Tibial nerve (tissue), 4 donors: Measurements from ENCODE around the gene DDA1. TPM values are rescaled to one million over a fixed set of nuclear protein-coding genes. Genes with fewer than 3 reads are reported as not detected.
A peak's percentile ranks its signal among the peaks of the same experiment; 100 is the strongest.

Source experiments
- DNase-seq, 2 donors: peaks; one replicate each; pipeline ENCODE4 v3.0.0-alpha.2; 2019; ENCODE audit warnings: low spot score in 2 of 2
- H3K27ac ChIP-seq, 4 donors: fragments of 200-600 bp; sonication (generic) in 3 of 4; one replicate each; pipeline ENCODE4 v1.5.1; 2017 to 2019; ENCODE audit warnings: mild to moderate bottlenecking in 1 of 4
- H3K27me3 ChIP-seq, 2 donors: fragments of 200-600 bp; sonication (generic) in 1 of 2; one replicate each; pipeline versions ENCODE4 v1.5.1 to v1.6.0; 2017 to 2019
- H3K36me3 ChIP-seq, 3 donors: fragments of 200-600 bp; sonication (generic); one replicate each; pipeline ENCODE4 v1.5.1; 2018 to 2019
- H3K4me1 ChIP-seq, 4 donors: fragments of 200-600 bp; sonication (generic) in 3 of 4; one replicate each; pipeline ENCODE4 v1.5.1; 2017 to 2019
- H3K4me3 ChIP-seq, 4 donors: fragments of 200-600 bp; sonication (generic) in 3 of 4; one replicate each; pipeline ENCODE4 v1.5.1; 2017 to 2019; ENCODE audit warnings: mild to moderate bottlenecking in 1 of 4, moderate library complexity in 1 of 4
- H3K9me3 ChIP-seq, 4 donors: fragments of 200-600 bp; sonication (generic) in 3 of 4; one replicate each; pipeline ENCODE4 v1.5.1; 2017 to 2019
- CTCF ChIP-seq, 5 experiments: fragments of 200-600 bp in 3 of 5; fragments of 450-650 bp in 2 of 5; sonication (generic) in 3 of 5; IDR thresholded peaks; one replicate each; pipeline ENCODE4 v1.5.1; 2016 to 2019; ENCODE audit warnings: antibody characterized with exemption in 5 of 5, mild to moderate bottlenecking in 3 of 5, moderate library complexity in 2 of 5
- EP300 ChIP-seq, 2 donors: sonication (generic); formaldehyde crosslinking; IDR thresholded peaks; one replicate each; pipeline ENCODE4 v1.6.1; 2017; ENCODE audit warnings: antibody characterized with exemption in 2 of 2, mild to moderate bottlenecking in 1 of 2
- POLR2A ChIP-seq, 2 donors: fragments of 450-650 bp; IDR thresholded peaks; one replicate each; pipeline ENCODE4 v1.6.1; 2017; ENCODE audit warnings: antibody characterized with exemption in 2 of 2, mild to moderate bottlenecking in 2 of 2, moderate library complexity in 2 of 2
- WGBS, 2 donors: methylation state at CpG; one replicate each; pipeline ENCODE4 v1.1.5; 2018; 5-methylcytosine and 5-hydroxymethylcytosine counted together
- total RNA-seq, 4 donors: library from RNA; depleted of rRNA; stranded (reverse); fragments of >200 nt; gene quantifications; one replicate each; pipeline ENCODE4 v1.1.0, GENCODE V29; 2016

DDA1 gene
- total RNA-seq, 4 donors from 2014 or later: 5.7 to 14.7 (median 7.8) TPM

GRCh38 chr19:17347361-17347760, 38.0 kb downstream of the DDA1 start:
- Histone ChIP-seq H3K4me3 (no peak overlapping the region), H3K27me3 (peaks cover 0 to 17% of the 10 kb centered on the region in 2 donors), H3K4me1 (peaks cover 0 to 34% (median 3%) of the 10 kb centered on the region in 4 donors), H3K9me3 (no peaks in the 10 kb centered on the region), H3K36me3 (peaks cover 0 to 13% (median 0%) of the 10 kb centered on the region in 3 donors), H3K27ac (peak overlapping the region in 3 of 4 donors; percentile 20 to 78 (median 69))
- WGBS, 2 donors: 19 to 20% methylated on average over 6 of the region's 6 CpGs
- no peak for TF ChIP-seq POLR2A (IDR thresholded peaks at IDR 0.05)
- peak in 1 of 2 donors; percentile 30 for TF ChIP-seq EP300 (IDR thresholded peaks at IDR 0.05)
- TF ChIP-seq CTCF (IDR thresholded peaks at IDR 0.05): no peak
- DNase-seq: no peak

DNA sequence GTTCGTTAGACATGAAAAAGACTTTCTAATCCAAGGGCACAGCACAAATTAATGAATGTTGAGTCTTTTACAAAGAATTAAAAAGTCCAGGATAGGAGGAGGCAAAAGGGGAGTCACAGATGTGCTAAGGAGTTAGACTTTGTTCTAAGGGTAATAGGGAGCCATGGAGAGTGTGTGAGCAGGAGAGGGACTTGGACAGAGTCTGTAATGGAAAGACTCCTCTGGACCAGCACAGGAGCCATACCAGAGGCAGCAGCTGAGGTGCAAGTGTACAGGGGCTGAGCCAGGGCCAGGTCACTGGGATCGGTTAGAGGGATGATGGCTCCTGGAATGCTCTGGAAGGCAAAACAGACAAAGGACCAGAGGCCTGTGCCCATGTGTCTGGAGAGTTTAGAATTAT, 38.5 kb downstream of the DDA1 start:
- TF ChIP-seq POLR2A (IDR thresholded peaks at IDR 0.05) (no peak), EP300 (IDR thresholded peaks at IDR 0.05) (no peak), CTCF (IDR thresholded peaks at IDR 0.05) (no peak)

GRCh38 chr19:17348700-17349099, 39.3 kb downstream of the DDA1 start:
- DNase-seq: peak in 1 of 2 donors; percentile 45
- no peaks in the 10 kb centered on the region for H3K9me3 ChIP-seq
- H3K36me3 ChIP-seq: peaks cover 0 to 4% (median 0%) of the 10 kb centered on the region in 3 donors
- no peak overlapping the region for H3K4me3 ChIP-seq
- peaks cover 0 to 34% (median 3%) of the 10 kb centered on the region in 4 donors for H3K4me1 ChIP-seq
- H3K27me3 ChIP-seq: peaks cover 0 to 17% of the 10 kb centered on the region in 2 donors
- no peak for TF ChIP-seq POLR2A (IDR thresholded peaks at IDR 0.05)
- no peak for TF ChIP-seq CTCF (IDR thresholded peaks at IDR 0.05)
- TF ChIP-seq EP300 (IDR thresholded peaks at IDR 0.05): peak in 1 of 2 donors; percentile 66
- peak overlapping the region in 3 of 4 donors; percentile 26 to 78 (median 57) for H3K27ac ChIP-seq
- 3 to 4% methylated on average over 12 of the region's 12 CpGs for WGBS, 2 donors

More for the DNA sequence above, 38.5 kb downstream of the DDA1 start:
- Histone ChIP-seq H3K36me3 (peaks cover 0 to 9% (median 0%) of the 10 kb centered on the region in 3 donors), H3K27me3 (peaks cover 0 to 17% of the 10 kb centered on the region in 2 donors), H3K4me1 (peaks cover 0 to 34% (median 3%) of the 10 kb centered on the region in 4 donors), H3K4me3 (no peak overlapping the region), H3K27ac (peak overlapping the region in 3 of 4 donors; percentile 20 to 78 (median 69)), H3K9me3 (no peaks in the 10 kb centered on the region)
- WGBS, 2 donors: 59 to 73% methylated on average over 2 of the region's 2 CpGs
- no peak for DNase-seq

DNA sequence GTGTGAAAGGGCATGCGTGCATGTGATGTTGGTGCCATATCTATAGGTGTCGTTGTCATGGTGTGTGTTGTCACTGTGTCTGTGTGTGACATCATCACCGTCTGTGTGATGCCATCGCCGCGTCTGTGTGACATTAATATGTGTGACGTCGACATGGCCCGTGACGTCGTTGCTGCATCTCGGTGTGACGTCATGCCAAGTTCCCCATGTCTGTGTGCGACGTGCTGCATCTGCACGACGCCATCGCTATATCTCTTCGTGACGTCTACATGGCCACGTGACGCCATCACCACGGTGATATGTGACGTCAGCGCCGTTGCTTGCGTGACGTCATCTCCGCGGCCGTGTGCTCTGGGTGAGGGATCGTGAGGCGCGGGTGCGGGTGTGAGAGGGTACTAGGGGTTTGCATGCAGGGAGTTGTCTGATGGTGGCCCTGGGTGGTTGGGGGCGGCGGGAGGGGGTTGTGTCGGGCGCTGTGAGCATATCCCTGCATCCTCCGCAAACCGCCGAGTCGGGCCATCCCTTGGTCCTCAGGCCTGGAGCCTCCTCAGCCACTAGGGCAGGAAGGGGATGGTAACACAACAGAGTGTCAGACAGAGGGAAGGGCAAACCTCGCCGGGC, 42.6 kb downstream of the DDA1 start:
- WGBS, 2 donors: 92 to 94% methylated on average over 39 to 45 of the region's 45 CpGs
- Histone ChIP-seq H3K27me3 (peaks cover 0 to 17% of the 10 kb centered on the region in 2 donors), H3K4me1 (peaks cover 0 to 24% (median 3%) of the 10 kb centered on the region in 4 donors), H3K27ac (no peak overlapping the region), H3K4me3 (no peak overlapping the region), H3K36me3 (no peaks in the 10 kb centered on the region), H3K9me3 (no peaks in the 10 kb centered on the region)
- TF ChIP-seq POLR2A (IDR thresholded peaks at IDR 0.05) (no peak), CTCF (IDR thresholded peaks at IDR 0.05) (no peak), EP300 (IDR thresholded peaks at IDR 0.05) (no peak)
- DNase-seq: no peak

GRCh38 chr19:17352608-17353280, 43.4 kb downstream of the DDA1 start:
- Histone ChIP-seq H3K4me1 (peaks cover 0 to 16% (median 3%) of the 10 kb centered on the region in 4 donors), H3K27ac (no peak overlapping the region), H3K9me3 (no peaks in the 10 kb centered on the region), H3K4me3 (no peak overlapping the region), H3K27me3 (peaks cover 0 to 17% of the 10 kb centered on the region in 2 donors), H3K36me3 (no peaks in the 10 kb centered on the region)
- 25 to 46% methylated on average over 14 of the region's 14 CpGs for WGBS, 2 donors
- TF ChIP-seq POLR2A (IDR thresholded peaks at IDR 0.05) (no peak), CTCF (IDR thresholded peaks at IDR 0.05) (no peak), EP300 (IDR thresholded peaks at IDR 0.05) (peak in 1 of 2 donors; percentile 57)
- no peak for DNase-seq
